ENCODE data around the gene CALM3.

Gene CALM3

DNA sequence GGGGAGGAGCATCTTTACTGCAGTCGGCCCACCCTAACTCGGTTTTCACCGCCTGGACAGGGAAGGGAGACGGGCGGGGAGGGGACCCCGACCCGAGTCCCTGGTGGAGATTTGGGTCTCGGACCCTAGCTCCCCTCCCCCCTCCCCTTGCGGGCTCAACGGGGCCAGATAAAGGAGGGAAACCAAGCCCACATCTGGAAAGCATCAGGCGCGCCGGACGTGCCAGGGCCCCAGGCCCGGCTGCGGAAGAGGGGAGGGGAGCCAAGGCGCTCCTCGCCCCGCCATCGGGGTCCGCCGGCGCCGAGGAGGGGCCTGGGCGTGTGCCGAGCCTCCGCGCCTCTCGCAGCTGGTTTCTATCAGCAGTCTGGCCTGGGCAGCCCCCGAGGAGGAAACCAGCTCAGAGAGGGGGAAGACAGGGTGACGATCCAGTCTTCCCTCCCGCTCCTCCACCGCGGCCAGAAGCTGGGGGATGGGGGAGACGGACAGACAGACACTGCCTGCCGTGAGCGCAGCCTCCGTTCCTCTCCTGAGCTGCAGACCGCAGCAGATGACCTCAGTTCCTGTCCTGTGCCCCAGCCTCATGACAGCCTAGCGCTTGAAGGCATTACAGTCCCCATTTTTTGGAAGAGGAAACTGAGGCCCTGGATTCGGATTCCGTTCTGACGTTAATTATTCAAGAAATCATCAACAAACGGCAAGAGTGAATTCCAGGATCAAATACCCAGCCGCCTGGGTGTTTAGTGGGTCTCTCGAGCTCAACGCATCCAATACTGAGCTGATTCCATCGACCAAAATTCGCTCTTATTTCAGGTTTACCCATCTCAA is 38.4 kb downstream of the CALM3 start:
- DNase-seq (ENCODE audit: low spot score), result no peak

DNA sequence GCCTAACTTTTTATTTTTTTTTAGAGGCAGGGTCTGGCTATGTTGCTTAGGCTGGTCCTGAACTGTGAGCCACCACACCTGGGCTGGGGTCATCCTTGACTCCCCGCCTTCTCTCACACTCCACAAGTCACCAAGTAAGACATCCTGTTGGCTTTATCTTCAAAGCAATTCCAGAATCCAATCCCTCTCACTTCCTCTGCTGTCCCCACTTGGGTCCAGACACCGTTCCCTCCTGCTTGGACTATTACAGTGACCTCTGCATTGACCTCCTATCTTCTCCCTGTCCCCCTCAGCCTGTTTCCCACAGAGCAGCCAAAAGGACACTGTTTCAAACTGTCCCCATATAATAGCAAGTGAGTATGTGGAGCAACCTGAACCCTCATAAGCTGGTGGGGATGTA is 39.5 kb downstream of the CALM3 start:
- no peak for DNase-seq (ENCODE audit: low spot score)

DNA sequence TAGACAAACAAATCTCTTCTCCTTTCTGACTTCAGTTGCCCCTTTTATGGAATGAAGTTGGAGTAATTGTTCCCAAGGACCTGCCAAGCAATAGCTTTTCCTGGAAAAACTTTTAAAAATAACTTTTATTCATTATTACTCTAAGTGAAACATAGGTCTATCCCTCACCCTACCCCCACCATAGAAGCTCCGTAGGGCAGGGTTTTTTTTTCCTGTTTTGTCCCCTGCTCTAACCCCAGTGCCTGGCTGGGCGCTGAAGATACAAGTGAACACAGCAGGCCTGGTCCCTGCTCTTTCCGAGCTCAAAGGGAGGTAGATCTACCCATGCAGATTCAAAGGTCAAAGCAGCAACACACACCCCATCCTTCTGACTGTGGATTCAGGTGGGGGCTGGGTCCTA is 43.6 kb downstream of the CALM3 start:
- no peak for DNase-seq (ENCODE audit: low spot score)

DNA sequence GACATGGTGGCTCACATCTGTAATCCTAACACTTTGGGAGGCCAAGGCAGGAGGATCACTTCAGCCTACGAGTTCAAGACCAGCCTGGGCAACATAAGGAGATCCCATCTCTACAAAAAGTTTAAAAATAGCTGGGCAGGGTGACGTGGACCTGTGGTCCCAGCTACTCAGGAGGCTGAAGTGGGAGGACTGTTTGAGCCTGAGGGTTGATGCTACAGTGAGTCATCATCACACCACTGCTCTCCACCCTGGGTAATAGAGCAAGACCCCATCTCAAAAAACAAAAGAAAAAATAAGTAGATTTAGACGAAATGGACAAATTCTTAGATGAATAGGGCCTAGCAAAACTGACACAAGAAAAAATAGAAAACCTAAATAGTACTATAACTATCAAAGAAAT is 45.3 kb downstream of the CALM3 start:
- no peak for DNase-seq (ENCODE audit: low spot score)

DNA sequence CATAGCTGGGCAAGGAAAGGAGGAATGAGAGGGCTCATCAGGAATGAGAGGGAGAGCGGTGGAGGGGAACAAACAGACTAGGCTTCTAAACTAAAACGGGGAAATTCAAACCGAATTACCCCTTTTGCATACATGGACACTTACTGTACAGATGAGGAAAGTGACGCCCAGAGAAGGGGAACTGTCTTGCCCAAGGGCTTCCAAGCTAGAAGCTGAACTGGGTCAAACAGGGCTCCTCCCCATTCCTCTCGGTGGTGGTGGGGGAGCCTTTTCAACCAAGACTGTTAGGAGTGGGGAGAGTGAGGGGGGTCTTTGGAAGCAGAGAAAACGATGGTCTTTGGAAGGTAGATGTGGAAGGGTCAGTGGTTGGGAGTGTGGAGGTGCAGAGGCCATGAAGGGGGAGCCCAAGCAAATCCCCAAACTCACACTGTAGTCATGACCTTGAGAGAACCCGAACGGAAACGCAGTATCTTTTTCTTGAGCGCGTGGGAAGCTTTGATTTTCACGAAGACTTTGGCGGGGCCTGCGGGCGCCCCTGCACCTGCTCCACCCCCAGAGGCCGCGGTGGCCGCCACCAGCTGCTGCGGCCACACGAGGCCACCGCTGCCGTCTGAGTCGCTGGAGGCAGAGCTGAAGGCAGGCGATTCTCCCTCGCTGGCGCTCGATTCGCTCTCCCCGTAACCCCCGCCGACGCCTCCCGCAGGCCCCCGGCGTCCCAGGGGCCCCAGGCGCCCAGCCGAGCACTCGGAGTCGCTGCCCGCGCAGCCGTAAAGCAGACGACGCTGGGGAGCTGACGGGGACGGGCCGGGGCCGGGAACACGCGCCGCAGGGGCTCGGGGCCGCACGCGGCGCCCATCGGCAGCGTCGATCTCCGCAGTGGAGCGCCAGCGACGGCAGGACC is 47.2 kb downstream of the CALM3 start:
- no peak for DNase-seq (ENCODE audit: low spot score)

DNA sequence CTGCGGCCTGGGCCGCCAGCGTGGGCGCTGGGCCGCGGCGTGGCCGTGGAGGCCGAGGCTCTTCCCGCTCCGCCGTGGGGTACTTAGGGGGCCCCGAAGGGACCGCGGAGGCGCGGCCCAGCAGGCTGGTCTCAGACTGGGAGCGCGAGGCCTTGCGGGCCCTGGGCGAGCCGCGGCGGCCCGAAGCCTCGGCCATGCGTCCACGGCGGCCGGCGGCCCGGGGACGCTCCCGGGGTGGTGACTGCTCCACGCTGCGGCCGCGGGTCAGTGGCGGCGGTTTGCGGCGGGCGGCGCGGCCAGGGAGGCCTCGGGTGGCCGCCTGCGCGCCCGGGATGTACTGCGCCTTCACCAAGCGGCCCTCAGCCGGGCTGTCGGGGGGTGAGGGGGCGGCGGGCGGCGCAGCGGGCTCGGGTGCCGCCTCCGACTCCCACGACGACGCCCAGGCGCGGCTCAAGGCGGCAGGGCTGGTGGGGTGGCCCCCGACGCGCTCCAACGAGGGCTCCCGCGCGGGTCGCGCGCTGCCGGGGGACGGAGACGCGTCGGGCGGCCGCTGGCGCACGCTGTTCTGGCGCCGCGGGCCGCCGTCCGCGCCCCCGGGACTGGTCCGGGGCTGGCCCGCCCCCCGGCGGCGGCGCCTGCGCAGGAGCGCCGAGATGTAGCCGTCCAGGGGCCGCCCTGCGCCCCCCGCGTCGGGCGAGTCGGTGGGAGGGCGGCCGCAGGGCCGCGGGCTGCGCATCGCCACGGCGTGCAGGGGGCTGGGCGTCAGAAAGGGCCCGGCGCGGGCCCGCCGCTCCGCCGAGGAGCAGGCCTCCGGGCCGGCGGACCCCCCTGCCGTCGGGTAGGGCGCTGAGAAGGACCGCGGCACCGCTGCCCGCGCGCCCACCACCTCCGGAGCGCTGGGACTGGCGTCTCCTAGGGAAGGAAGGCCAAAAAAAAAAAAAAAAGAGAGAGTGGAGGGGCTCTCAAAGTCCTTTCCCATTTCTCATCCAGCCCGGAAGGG is 48.1 kb downstream of the CALM3 start:
- DNase-seq (ENCODE audit: low spot score), result no peak

DNA sequence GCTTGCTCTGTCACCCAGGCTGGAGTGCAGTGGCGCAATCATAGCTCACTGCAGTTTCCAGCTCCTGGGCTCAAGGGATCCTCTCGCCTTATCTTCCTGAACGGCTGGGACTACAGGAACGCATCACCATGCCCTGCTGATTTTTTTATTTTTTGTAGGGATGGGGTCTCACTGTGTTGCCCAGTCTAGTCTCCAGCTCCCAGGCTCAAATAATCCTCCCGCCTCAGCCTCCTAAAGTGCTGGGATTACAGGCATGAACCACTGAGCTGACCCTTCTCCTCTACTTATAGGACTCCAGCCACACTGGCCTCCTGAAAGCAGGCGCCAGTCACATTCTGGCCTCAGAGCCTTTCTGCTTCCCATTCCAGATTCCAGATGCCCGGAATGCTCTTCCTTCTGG is 49.3 kb downstream of the CALM3 start:
- DNase-seq (ENCODE audit: low spot score), result no peak

DNA sequence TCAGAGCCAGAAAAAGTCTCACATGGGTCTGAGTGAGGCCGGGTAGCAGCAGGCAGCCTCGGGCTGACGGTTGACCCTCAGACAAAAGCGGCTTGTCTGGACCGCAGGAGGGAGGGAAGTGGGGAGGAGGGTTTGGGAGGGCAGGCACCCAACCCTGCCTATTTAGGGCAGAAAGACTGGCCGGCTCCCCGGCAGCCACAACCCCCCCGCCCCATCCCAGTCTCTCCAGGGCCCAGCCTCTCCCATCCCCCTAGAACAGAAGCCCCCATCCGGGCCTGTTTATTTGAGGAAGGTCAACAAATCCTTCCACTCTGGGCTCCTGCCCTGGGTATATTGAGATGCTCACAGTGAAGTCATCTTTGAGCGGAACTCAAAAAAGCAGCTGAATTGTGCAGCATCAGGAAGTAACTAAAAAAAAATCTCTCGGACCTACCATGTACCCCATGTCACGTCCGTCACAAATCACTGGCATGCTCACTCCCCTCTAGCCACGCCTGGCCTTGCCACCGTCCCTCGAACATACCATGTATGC is 53.6 kb downstream of the CALM3 start:
- no peak for DNase-seq (ENCODE audit: low spot score)

DNA sequence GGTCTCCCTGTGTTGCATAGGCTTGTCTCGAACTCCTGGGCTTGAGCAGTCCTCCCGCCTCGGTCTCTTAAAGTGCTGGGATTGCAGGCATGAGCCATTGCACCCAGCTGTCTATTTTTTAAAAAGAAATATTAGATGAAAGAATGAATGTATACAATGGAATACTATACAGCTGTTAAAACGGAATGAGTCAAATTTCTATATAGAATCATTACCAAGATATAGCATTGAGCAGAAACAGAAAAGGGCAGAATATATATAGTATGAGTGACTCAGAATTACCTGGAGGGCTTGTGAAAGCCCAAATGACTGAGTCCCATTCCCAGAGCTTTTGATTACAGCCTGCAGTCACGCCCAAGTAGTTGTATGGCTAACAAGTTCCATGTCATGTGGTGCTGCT is 55.4 kb downstream of the CALM3 start:
- no peak for DNase-seq (ENCODE audit: low spot score)

DNA sequence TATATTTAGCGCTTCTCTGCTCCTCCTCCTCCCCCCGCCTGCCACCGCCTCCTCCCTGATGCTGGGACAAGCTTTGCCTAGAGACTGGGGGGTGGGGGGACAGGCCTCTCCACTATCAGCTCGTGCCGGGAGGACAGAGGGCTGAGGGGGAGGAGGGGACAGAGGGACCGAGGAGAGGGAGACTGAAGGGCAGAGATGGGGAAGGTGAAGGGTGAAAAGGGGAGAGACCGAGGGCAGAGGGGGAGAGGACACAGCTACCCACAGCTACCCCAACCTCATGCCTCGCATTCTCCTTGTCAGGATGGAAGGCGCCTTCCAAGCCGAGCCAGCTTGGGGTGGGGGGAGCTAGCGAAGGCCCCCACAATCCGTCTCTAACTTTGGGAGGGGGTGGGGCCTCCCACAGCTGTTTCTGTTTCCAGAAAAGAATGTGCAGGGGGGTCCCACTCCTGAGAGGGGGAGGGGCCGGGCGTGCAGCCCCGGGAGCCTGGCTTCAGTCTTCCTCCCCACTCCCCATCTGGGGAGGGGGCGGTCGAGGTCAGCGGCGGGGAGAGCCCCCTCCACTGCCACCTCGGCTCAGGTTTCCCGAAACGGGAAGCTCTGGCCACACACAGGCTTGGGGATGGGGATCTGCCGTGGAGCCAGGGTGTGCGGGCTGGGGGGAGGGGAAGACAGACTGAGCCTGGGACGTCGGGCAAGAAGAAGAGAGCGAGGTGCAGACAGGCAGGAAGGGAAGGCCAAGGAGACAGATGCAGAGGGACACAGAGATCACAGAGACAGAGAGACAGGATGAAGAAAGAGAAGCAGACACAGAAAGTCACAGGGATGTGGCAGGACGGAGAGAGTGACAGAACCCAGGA is 58.2 kb downstream of the CALM3 start:
- no peak for DNase-seq (ENCODE audit: low spot score)

DNA sequence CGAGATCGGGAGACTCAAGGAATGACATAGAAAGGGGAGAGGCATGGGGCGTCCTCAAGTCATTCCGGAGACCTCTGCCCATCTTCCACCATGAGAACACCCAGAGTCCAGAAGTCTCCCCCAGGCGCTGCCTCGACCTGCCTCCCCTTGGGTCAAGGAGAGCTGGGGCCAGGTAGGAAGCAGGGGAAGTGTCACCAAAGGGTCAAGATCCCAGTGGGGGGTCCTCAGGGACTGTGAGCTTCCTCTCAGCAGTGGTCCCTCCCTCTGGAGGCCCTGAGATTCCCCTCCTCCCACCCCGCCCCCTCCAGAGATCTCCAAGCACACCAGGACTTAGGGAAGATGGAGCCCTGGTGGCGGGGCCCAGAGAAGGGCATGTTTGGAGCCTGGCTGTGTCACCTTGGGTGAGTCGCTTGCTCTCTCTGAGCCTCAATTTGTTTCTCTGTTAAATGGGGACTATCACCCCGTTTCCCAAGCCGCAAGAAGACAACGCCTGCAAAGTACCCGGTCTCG is 58.9 kb downstream of the CALM3 start:
- DNase-seq (ENCODE audit: low spot score), result no peak
